Vagina (tissue), 2 donors: ENCODE results near the gene MAP2K5.

ENCODE experiments used
- POLR2A ChIP-seq, 2 donors: fragments of 450-650 bp; IDR thresholded peaks; one replicate each; pipeline ENCODE4 v1.6.1; 2017; ENCODE audit warnings: antibody characterized with exemption in 2 of 2, mild to moderate bottlenecking in 2 of 2, moderate library complexity in 2 of 2
- TF ChIP-seq, protein P1 (sequence below), 3 experiments: fragments of 450-650 bp in 2 of 3; fragments of 200-600 bp in 1 of 3; sonication (generic) in 1 of 3; IDR thresholded peaks; one replicate each; pipeline ENCODE4 v1.5.1; 2017 to 2019; ENCODE audit warnings: antibody characterized with exemption in 3 of 3, mild to moderate bottlenecking in 2 of 3, moderate library complexity in 2 of 3

DNA sequence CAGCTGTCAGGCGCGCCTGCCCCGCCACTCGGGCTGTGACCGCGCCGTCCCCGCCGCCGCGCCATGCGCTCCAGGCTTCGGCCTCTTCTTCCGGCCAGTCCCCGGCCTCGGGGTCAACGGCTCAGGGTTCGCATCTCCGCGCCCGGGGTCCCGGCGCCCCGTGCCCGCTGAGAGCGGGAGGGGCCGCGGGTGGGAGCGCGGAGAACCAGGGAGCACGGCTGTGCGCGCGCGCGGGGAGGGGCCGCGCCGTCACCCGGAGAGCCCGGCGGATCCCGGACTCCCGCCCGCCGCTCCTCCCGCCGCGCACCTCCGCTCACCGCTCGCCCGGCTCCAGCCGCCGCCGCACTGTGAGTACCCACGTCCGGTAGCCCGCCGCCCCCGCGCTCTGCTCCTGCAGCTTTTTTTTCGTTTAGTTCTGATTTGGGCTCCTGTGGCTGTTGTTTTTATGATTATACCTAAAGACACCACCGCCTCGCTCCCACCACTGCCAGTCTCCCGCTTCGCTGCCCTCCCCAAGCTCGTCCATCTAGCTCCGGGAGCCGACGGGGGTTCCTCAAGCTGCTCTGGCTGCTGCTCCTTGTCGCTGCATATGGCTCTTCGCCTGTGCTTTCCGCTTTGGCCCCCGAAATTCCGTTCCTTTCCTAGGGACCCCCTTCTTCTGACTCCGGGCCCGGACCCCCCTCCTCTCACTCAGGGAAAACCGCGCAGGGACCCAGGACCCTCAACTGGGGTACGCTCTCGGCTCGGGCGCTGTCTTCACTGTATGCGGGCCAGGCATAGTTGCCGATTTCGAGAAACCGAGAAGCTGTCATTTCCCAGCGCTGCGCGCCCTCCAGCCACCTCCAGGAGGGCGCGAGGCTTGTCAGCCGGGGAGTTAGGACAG lies 281.1 kb downstream of the MAP2K5 start:
- TF ChIP-seq, protein P1, sequence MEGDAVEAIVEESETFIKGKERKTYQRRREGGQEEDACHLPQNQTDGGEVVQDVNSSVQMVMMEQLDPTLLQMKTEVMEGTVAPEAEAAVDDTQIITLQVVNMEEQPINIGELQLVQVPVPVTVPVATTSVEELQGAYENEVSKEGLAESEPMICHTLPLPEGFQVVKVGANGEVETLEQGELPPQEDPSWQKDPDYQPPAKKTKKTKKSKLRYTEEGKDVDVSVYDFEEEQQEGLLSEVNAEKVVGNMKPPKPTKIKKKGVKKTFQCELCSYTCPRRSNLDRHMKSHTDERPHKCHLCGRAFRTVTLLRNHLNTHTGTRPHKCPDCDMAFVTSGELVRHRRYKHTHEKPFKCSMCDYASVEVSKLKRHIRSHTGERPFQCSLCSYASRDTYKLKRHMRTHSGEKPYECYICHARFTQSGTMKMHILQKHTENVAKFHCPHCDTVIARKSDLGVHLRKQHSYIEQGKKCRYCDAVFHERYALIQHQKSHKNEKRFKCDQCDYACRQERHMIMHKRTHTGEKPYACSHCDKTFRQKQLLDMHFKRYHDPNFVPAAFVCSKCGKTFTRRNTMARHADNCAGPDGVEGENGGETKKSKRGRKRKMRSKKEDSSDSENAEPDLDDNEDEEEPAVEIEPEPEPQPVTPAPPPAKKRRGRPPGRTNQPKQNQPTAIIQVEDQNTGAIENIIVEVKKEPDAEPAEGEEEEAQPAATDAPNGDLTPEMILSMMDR (IDR thresholded peaks at IDR 0.05) = no peak
- no peak for TF ChIP-seq POLR2A (IDR thresholded peaks at IDR 0.05)
